ENCODE results near the gene PRSS12.

The PRSS12 gene

DNA sequence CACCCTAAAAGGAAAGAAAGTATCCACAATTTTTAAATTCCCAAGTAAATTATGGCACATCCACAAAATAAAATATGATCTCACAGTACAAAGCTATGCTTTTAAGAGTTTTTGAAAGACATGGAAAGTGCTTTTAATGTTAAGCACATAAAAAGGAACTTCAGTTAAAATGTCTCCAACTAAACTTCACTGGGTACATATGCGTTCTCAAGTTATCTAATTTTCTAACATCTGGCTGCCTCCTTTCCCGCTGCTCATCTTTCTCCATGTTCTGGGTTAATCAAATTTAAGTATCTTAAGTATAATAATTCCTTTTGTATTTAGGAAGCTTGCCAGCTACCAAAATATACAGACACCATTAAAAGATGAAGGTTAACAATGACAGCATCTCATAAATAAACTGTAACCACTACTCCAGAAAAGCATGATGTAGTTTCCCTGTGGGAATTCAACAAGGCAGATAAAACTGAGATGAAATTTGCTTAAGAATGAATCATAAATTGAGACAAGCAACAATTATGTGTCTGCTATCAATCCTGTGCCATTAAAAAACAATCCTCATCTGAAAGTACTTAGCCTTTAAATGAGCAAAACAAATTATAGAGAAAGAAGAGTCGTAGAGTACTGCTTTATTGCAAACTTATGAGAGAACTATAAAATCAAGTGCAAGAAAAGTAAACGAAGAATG lies 25.1 kb downstream of the PRSS12 start:
- no peak overlapping the region for H3K4me3 ChIP-seq (ENCODE audit: low read depth, low read length)
- DNase-seq (ENCODE audit: low read depth), result no peak
- TF ChIP-seq CTCF (IDR thresholded peaks at IDR 0.05; ENCODE audit: control insufficient read depth, extremely low read depth, insufficient read depth), result no peak

GRCh38 chr4:118326585-118326984 lies 26.2 kb downstream of the PRSS12 start:
- H3K4me3 ChIP-seq (ENCODE audit: low read depth, low read length), result no peak overlapping the region
- TF ChIP-seq CTCF (IDR thresholded peaks at IDR 0.05; ENCODE audit: control insufficient read depth, extremely low read depth, insufficient read depth), result no peak
- DNase-seq (ENCODE audit: low read depth), result no peak

DNA sequence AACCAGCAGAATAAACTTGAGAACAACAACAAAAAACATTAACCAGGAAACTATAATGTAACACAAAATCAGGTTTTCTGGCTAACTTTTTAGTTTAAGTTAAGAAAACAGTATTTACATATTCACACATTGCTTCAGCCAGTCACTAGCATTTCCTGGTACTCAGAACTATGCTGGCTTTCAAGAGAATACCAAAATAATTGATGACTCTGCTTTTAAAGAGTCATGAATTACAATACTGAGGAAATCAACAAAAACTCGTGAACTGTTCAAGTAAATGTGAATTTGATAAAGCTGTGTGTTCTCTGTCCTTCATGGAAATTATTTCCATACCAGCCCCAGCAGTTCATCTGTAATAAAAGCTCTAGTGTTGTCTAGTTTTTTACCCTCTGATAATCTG lies 27.4 kb downstream of the PRSS12 start:
- H3K4me3 ChIP-seq (ENCODE audit: low read depth, low read length), result no peak overlapping the region
- no peak for DNase-seq (ENCODE audit: low read depth)
- no peak for TF ChIP-seq CTCF (IDR thresholded peaks at IDR 0.05; ENCODE audit: control insufficient read depth, extremely low read depth, insufficient read depth)

DNA sequence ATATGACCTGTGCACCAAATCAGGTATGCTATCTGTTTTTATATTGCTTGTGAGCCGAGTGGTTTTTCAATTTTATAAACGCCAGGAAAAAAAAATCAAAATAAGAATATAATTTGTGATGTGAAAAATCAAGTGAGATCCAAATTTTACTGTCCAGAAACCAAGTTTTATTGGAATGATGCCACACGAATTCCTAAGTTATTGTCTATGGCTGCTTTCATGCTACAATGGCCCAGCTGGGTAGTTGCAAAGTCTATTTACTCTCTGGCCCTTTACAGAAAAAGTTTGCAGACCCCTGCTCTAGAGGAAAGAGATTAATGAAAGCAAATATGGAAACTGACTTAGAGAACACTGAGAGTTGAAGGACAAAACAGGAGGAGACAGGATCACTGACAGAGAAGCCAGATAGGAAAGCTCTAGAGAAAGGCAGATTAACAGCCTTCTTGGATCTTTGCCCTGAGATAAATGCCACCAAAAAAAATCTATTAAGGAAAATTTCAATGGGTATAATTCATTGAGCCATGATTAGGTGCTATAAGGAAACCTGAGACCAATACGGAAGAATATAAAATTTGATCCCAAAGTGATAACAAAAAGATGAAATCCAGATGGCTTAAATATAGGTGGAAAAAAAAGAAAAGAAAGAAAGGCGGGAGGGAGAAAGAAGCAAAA lies 29.8 kb downstream of the PRSS12 start:
- no peak overlapping the region for H3K4me3 ChIP-seq (ENCODE audit: low read depth, low read length)
- DNase-seq (ENCODE audit: low read depth), result no peak
- TF ChIP-seq CTCF (IDR thresholded peaks at IDR 0.05; ENCODE audit: control insufficient read depth, extremely low read depth, insufficient read depth), result no peak

GRCh38 chr4:118318931-118319330 lies 33.9 kb downstream of the PRSS12 start:
- DNase-seq (ENCODE audit: low read depth), result no peak
- no peak for TF ChIP-seq CTCF (IDR thresholded peaks at IDR 0.05; ENCODE audit: control insufficient read depth, extremely low read depth, insufficient read depth)
- H3K4me3 ChIP-seq (ENCODE audit: low read depth, low read length), result no peak overlapping the region

DNA sequence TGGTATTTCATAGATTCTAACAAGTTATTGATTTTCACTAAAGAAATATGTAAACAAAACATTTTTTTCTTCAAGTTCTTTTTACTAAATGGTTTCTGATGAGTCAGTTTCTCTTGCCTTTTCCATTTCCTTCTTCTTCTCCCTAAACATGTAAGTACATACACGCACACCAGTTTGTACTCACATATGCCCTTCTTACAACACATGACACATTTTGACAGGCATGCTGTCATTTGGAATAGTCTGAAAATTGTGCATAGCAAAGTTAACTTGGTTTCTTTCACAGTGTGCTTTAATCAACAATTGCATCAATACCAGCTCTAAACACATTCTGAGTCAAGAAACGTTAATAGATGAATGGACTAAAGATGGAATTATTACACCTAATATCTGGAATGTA lies 35.1 kb downstream of the PRSS12 start:
- DNase-seq (ENCODE audit: low read depth), result no peak
- TF ChIP-seq CTCF (IDR thresholded peaks at IDR 0.05; ENCODE audit: control insufficient read depth, extremely low read depth, insufficient read depth), result no peak
- no peak overlapping the region for H3K4me3 ChIP-seq (ENCODE audit: low read depth, low read length)

DNA sequence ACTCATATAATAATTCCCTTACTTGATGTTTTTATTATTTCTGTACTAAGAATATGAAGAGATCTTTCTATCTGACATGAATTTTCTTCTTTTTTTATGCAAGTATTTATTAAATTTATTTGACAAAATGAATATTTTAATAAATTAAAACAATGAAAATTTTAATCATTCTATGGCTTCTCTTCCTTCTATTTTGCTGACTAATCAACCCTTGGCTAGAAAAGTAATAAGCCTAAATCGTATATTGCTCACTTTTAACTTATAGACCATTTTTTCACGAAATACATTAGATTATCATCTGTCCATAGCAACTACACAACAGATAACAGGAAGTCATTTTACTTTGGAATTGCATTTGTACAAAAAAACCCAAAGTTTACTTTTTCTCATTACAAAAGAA lies 38.6 kb downstream of the PRSS12 start:
- no peak for TF ChIP-seq CTCF (IDR thresholded peaks at IDR 0.05; ENCODE audit: control insufficient read depth, extremely low read depth, insufficient read depth)
- H3K4me3 ChIP-seq (ENCODE audit: low read depth, low read length), result no peak overlapping the region
- no peak for DNase-seq (ENCODE audit: low read depth)
